T-helper 2 cell treated with Interferon-gamma antibody and Interleukin-4, amounts not matched to agents 5 μg/mL and 100 μg/mL, for 36 hours (primary cell): ENCODE measurements around the gene MAP4K2.

Source experiments
- DNase-seq: peaks from one replicate; pipeline ENCODE4 v3.0.0; 2021; ENCODE audit warnings: low spot score
- H3K27ac Mint-ChIP-seq: one replicate; pipeline ENCODE4 v1.8.0; 2021; ENCODE audit warnings: mild to moderate bottlenecking, mixed read lengths
- H3K27me3 Mint-ChIP-seq: one replicate; pipeline ENCODE4 v1.8.0; 2021; ENCODE audit warnings: low read depth, mixed read lengths
- H3K36me3 Mint-ChIP-seq: one replicate; pipeline ENCODE4 v1.8.0; 2021; ENCODE audit warnings: low read depth, mixed read lengths
- H3K4me1 Mint-ChIP-seq: one replicate; pipeline ENCODE4 v1.8.0; 2021; ENCODE audit warnings: low read depth, mixed read lengths
- H3K4me3 Mint-ChIP-seq: one replicate; pipeline ENCODE4 v1.8.0; 2022; ENCODE audit warnings: mild to moderate bottlenecking, moderate library complexity, mixed read lengths
- H3K9me3 Mint-ChIP-seq: one replicate; pipeline ENCODE4 v1.8.0; 2021; ENCODE audit warnings: mixed read lengths

MAP4K2 gene

GRCh38 chr11:64736654-64737053, 66.4 kb downstream of the MAP4K2 start:
- Mint-ChIP-seq H3K4me1 (peaks cover 16% of the 10 kb centered on the region), H3K9me3 (no peaks in the 10 kb centered on the region), H3K27ac (no peak overlapping the region), H3K27me3 (no peaks in the 10 kb centered on the region), H3K4me3 (no peak overlapping the region), H3K36me3 (peaks cover 66% of the 10 kb centered on the region)
- no peak for DNase-seq

GRCh38 chr11:64735725-64736259, 67.2 kb downstream of the MAP4K2 start:
- H3K9me3 Mint-ChIP-seq = no peaks in the 10 kb centered on the region
- peaks cover 11% of the 10 kb centered on the region for H3K4me1 Mint-ChIP-seq
- no peak for DNase-seq
- H3K4me3 Mint-ChIP-seq = no peak overlapping the region
- no peaks in the 10 kb centered on the region for H3K27me3 Mint-ChIP-seq
- H3K27ac Mint-ChIP-seq = no peak overlapping the region
- peaks cover 64% of the 10 kb centered on the region for H3K36me3 Mint-ChIP-seq
